HG03175 (cell line): ENCODE data around the gene TBX6.

Experiments used
- ATAC-seq: cut with Tn5 transposase; IDR thresholded peaks from one replicate; pipeline ENCODE4 v1.9.1; 2021; ENCODE audit warnings: mild to moderate bottlenecking, moderate library complexity; ENCODE audit not compliant: unreplicated experiment

The TBX6 gene

DNA sequence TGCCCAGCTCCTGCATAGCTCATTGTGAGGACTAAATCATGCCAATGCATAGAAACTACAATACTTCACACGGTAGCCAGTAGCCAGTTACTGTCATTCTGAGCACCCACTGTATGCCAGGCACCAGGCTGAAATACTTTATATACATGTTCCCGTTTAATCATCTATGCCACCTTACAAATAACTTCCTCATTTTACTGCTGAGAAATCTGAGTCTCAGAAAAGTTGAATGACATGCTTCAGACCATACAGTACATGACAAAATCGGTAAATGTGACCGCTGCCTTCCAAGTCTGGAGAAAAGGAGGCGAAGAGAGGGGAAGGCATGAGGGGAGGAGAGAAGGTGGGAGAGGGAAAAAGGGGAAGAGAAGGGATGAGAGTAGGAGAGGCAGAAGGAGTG is 51.5 kb downstream of the TBX6 start:
- no peak for ATAC-seq
